Activated T-helper 1 cell treated with anti-CD3 and anti-CD28 coated beads, Interleukin-12 subunit alpha, Interleukin-12 subunit beta, Interleukin-2, Interleukin-4 antibody, amounts not matched to agents 30 ng/mL and 10 ng/mL and 1 ng/mL, durations not matched to agents 14 hours and 24 hours and 36 hours (primary cell): Measurements from ENCODE around the gene IFI30. TPM values are rescaled to one million over a fixed set of nuclear protein-coding genes. Genes with fewer than 3 reads are reported as not detected.
"Not testable (repeated sequence)": the region's sequence is repeated elsewhere in the genome, so short reads cannot be mapped to it uniquely, and the experiment has no call there.

Experiments used
- DNase-seq: peaks from one replicate; pipeline ENCODE4 v3.0.0; 2021; ENCODE audit warnings: low spot score
- H3K27ac Mint-ChIP-seq: one replicate; pipeline ENCODE4 v1.8.0; 2021; ENCODE audit warnings: mild to moderate bottlenecking, mixed read lengths
- H3K27me3 Mint-ChIP-seq: one replicate; pipeline ENCODE4 v1.8.0; 2022; ENCODE audit warnings: mild to moderate bottlenecking, moderate library complexity, mixed read lengths; ENCODE audit not compliant: insufficient read depth
- H3K36me3 Mint-ChIP-seq: one replicate; pipeline ENCODE4 v1.8.0; 2021; ENCODE audit warnings: low read depth, mixed read lengths
- H3K4me1 Mint-ChIP-seq: one replicate; pipeline ENCODE4 v1.8.0; 2021; ENCODE audit warnings: low read depth, mixed read lengths
- H3K4me3 Mint-ChIP-seq: one replicate; pipeline ENCODE4 v1.8.0; 2021; ENCODE audit warnings: mild to moderate bottlenecking, moderate library complexity, mixed read lengths
- H3K9me3 Mint-ChIP-seq: one replicate; pipeline ENCODE4 v1.8.0; 2021; ENCODE audit warnings: mixed read lengths
- intact Hi-C: fragments of 100-400 bp; cut with micrococcal nuclease; formaldehyde crosslinking; loops from one replicate; pipeline ENCODE4 v1.15.1; 2024
- total RNA-seq: library from RNA; stranded (reverse); gene quantifications from 2 replicates; pipeline ENCODE4 v1.2.3, GENCODE V29; 2022

Gene IFI30
- total RNA-seq, 1 donor from 2014 or later, result 49.9 TPM

DNA sequence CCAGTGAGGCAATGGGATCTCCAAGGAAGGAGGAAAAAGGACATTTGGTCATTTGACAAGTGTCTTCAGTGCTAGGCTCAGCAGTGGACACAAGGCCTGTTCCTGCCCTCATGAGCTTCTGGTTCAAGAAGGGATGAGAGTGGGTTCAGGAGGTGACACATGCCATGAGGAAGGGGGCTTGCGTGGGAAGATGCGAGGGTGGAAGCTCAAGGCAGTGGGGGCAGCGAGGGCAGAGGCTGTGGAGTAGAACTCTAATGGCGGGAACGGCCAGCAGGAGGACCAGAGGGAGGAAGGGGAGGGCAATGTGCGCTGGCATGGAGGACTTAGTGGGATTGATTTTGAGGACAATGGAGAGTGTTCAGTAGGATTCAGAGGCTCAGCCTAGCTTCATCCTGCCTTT, 17.3 kb upstream of the IFI30 start:
- peaks cover 4% of the 10 kb centered on the region for H3K36me3 Mint-ChIP-seq
- no peak overlapping the region for H3K27ac Mint-ChIP-seq
- no peak overlapping the region for H3K4me3 Mint-ChIP-seq
- peaks cover 26% of the 10 kb centered on the region for H3K4me1 Mint-ChIP-seq
- DNase-seq, result no peak
- peaks cover 3% of the 10 kb centered on the region for H3K27me3 Mint-ChIP-seq
- no peaks in the 10 kb centered on the region for H3K9me3 Mint-ChIP-seq
- intact Hi-C loops, result loop anchor here (10.0 kb wide), 1 partner anchor 211 kb away; no protein-coding TSS in a partner anchor

DNA sequence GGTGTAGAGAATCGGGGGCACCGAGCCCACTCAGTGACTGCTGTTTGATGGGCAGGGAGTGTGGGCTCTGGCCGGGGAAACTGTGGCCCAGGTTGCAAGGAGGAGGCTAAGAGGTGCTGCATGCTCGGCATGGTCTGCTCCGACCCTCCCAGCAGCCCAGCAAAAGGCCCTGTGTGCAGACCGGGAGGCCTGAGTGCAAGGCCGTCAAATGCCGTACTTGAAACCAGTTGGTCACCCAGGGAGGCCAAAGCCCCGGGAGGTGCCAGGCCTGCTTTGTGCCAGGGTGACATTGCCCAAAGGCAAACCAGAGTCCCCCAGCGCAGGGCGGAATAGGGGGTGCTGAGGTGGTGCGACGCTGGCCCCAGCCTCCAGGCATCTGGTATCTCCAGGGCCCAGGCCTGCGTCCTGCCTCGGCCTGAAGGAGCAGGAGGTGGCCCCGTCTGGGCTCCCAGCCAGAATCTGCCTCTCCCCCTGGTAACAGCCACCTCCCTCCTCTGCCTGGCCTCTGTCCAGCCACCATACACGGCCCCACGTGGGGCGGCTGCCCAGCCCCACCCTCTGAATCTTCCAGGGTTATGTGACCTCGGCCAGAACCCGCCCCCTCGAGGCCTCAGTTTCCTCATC, 16.7 kb upstream of the IFI30 start:
- Mint-ChIP-seq H3K4me1 (peaks cover 21% of the 10 kb centered on the region), H3K27ac (no peak overlapping the region), H3K4me3 (no peak overlapping the region), H3K9me3 (no peaks in the 10 kb centered on the region), H3K27me3 (peaks cover 3% of the 10 kb centered on the region), H3K36me3 (peaks cover 4% of the 10 kb centered on the region)
- intact Hi-C loops, result loop anchor here (10.0 kb wide), 1 partner anchor 212 kb away; no protein-coding TSS in a partner anchor
- no peak for DNase-seq

DNA sequence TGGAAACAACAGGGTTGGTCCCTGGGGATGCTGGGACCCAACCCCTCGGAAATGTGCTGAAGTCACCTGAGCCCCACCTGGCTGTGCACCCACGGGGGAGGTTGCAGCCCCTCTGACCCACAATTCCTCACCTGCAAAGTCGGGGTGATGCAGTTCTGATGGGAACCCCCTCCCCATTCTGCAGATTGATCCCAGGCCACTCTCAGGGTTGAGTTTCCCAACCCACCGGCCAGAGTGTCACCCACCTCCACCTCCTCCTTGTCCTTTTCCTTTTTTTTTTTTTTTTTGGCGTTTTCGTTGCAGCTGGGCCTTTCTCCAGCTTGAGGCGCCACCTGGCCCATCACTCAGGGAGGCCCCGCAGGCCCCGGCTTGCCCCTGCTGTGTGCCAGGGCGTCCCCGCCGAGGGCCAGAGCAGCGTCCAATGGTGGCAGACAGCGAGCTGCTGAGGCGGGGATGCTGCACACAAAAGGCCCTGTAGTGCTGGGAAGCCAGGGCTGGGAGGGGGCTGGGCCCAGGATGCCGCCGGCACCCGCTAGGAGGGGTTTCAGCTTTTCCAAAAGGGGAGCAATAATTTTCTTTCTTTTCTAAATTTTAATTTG, 16.0 kb upstream of the IFI30 start:
- intact Hi-C loops, result loop anchor here (10.0 kb wide), 1 partner anchor 213 kb away; no protein-coding TSS in a partner anchor
- peaks cover 3% of the 10 kb centered on the region for H3K27me3 Mint-ChIP-seq
- peaks cover 4% of the 10 kb centered on the region for H3K36me3 Mint-ChIP-seq
- peaks cover 15% of the 10 kb centered on the region for H3K4me1 Mint-ChIP-seq
- no peak overlapping the region for H3K4me3 Mint-ChIP-seq
- H3K9me3 Mint-ChIP-seq, result no peaks in the 10 kb centered on the region
- H3K27ac Mint-ChIP-seq, result no peak overlapping the region
- DNase-seq, result no peak

DNA sequence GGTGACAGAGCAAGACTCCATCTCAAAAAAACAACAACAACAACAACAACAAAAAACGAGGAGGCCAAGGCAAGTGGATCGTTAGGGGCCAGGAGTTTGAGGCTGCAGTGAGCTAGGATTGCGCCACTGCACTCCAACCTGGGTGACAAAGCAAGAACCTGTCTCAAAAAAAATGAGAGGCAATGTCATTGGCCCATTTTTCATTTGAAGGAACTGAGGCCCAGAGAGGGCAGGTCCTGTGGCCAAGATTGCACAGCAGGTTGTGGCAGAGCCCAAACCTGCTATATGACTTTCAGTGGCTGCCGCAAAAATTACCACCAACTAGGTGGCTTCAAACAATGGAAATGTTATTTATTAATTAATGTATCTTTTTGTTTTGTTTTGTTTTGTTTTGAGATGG, 15.1 kb upstream of the IFI30 start:
- H3K4me1 Mint-ChIP-seq, result peaks cover 13% of the 10 kb centered on the region
- H3K27me3 Mint-ChIP-seq, result peaks cover 3% of the 10 kb centered on the region
- intact Hi-C loops, result loop anchor here (10.0 kb wide), 1 partner anchor 214 kb away; no protein-coding TSS in a partner anchor
- peaks cover 8% of the 10 kb centered on the region for H3K36me3 Mint-ChIP-seq
- H3K4me3 Mint-ChIP-seq, result no peak overlapping the region
- DNase-seq, result no peak
- no peak overlapping the region for H3K27ac Mint-ChIP-seq
- H3K9me3 Mint-ChIP-seq, result no peaks in the 10 kb centered on the region

DNA sequence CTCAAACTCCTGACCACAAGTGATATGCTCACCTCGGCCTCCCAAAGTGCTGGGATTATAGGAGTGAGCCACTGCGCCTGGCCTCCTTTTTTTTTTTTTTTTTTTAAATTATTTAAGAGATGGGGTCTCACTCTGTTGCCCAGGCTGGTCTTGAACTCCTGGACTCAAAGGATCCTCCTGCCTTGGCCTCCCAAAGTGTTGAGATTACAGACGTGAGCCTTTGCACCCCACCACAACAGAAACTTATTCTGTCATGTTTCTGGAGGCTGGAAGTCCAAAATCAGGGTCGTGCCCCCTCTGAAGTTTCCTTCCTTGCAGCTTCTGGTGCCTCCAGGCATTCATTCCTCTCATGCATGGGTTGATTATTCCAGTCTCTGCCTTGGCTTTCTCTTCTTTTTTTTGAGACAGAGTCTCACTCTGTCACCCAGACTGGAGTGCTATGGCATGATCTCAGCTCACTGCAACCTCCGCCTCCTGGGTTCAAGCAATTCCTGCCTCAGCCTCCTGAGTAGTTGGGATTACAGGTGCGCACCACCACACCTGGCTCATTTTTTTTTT, 14.5 kb upstream of the IFI30 start:
- not testable (repeated sequence) for H3K4me1 Mint-ChIP-seq, H3K27me3 Mint-ChIP-seq, H3K4me3 Mint-ChIP-seq, H3K27ac Mint-ChIP-seq, DNase-seq, H3K36me3 Mint-ChIP-seq, H3K9me3 Mint-ChIP-seq
- intact Hi-C loops, result loop anchor here (10.0 kb wide), 1 partner anchor 214 kb away; no protein-coding TSS in a partner anchor

DNA sequence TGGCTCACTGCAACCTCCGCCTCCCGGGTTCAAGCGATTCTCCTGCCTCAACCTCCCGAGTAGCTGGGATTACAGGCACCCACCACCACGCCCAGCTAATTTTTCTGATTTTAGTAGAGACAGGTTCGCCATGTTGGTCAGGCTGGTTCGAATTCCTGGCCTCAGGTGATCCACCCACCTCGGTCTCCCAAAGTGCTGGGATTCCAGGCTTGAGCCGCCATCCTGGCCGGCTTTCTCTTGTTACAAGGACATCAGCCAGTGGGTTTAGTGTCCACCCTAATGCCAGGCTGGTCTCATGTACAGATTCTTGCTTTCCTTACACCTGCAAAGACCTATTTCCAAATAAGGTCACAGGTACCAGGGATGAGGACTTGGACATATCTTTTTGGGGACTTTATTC, 13.8 kb upstream of the IFI30 start:
- H3K27me3 Mint-ChIP-seq, result no peaks in the 10 kb centered on the region
- intact Hi-C loops, result loop anchor here (5.0 to 10.0 kb wide), 2 partner anchors 92 to 215 kb away; no protein-coding TSS in a partner anchor
- no peak overlapping the region for H3K27ac Mint-ChIP-seq
- H3K9me3 Mint-ChIP-seq, result no peaks in the 10 kb centered on the region
- peaks cover 8% of the 10 kb centered on the region for H3K36me3 Mint-ChIP-seq
- H3K4me1 Mint-ChIP-seq, result peaks cover 5% of the 10 kb centered on the region
- H3K4me3 Mint-ChIP-seq, result no peak overlapping the region
- no peak for DNase-seq

DNA sequence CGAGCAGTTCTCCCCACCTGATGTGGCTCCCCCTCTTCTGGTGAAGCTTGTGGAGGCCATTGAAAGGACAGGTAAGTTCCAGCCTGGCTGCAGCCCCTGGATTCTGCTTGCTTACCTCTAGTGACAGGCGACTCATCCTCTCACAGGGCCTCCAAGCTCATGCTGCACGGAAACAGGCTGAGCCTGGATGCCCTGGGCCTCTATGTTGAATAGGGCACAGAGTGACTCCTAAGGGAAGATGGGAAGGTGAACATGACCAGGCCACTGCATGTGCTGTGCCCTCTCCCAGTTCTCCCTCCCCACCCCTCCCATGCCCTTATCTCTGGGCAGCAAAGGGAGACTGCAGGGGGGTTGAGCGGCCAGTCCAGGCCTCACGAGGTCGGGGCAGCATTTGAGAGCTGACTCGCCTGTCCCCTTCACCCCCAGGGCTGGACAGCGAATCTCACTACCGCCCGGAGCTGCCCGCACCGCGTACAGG, 13.1 kb upstream of the IFI30 start:
- Mint-ChIP-seq H3K27me3 (no peaks in the 10 kb centered on the region), H3K27ac (peak overlapping the region; percentile 84), H3K9me3 (no peaks in the 10 kb centered on the region), H3K36me3 (peaks cover 8% of the 10 kb centered on the region), H3K4me1 (peaks cover 5% of the 10 kb centered on the region), H3K4me3 (peak overlapping the region; percentile 72)
- intact Hi-C loops, result loop anchor here (5.0 kb wide), 1 partner anchor 92 kb away; no protein-coding TSS in a partner anchor
- no peak for DNase-seq

DNA sequence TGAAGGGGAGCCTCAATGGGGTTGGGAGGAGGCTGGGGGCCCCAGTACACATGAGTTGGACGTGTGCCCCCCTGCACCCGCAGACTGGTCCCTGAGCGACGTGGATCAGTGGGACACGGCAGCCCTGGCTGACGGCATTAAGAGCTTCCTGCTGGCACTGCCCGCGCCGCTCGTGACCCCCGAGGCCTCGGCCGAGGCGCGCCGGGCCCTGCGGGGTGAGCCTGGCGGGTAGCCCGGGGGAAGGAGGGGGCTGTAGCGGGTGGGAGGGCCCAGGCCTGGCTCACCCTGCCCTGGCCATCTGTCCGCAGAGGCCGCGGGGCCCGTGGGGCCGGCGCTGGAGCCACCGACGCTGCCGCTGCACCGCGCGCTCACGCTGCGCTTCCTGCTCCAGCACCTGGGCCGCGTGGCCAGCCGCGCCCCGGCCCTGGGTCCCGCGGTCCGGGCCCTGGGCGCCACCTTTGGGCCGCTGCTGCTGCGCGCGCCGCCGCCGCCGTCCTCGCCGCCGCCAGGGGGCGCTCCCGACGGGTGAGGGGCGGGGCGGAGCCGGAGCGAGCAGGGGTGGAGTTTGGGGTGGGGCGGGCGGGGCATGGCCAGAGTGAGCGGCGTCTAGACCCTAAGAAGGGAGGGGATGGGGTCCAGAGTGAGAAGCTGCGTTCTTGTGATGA, 12.5 kb upstream of the IFI30 start:
- no peaks in the 10 kb centered on the region for H3K27me3 Mint-ChIP-seq
- H3K27ac Mint-ChIP-seq, result no peak overlapping the region
- H3K9me3 Mint-ChIP-seq, result no peaks in the 10 kb centered on the region
- intact Hi-C loops, result loop anchor here (1.0 to 5.0 kb wide), 6 partner anchors 8 to 475 kb away; partner anchors contain the start of genes IFI30, LSM4 and PIK3R2
- H3K4me3 Mint-ChIP-seq, result peak overlapping the region; percentile 72
- H3K36me3 Mint-ChIP-seq, result peaks cover 11% of the 10 kb centered on the region
- H3K4me1 Mint-ChIP-seq, result peaks cover 5% of the 10 kb centered on the region
- peak; percentile 80 for DNase-seq

DNA sequence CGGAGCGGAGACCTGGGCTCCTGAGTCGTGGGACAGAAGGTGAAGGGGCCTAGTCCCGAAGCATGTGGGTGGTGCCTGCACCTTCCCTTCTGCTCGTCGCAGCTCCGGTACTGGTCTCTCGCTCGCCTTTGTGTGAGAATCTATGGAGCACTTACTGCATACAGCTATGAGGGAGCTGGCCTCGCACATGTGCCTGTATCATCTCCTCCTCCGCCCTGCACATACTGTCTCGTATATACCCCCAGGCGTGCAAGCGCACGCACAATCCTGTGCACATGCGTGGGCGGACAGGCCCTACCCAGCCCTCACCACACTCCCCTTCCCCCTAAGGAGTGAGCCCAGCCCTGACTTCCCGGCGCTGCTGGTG, 12.0 kb upstream of the IFI30 start:
- no peak for DNase-seq
- Mint-ChIP-seq H3K4me3 (peak overlapping the region; percentile 42), H3K9me3 (no peaks in the 10 kb centered on the region), H3K27me3 (no peaks in the 10 kb centered on the region), H3K4me1 (peaks cover 5% of the 10 kb centered on the region), H3K36me3 (peaks cover 9% of the 10 kb centered on the region), H3K27ac (peak overlapping the region; percentile 23)
- intact Hi-C loops, result loop anchor here (1.0 to 5.0 kb wide), 6 partner anchors 8 to 475 kb away; partner anchors contain the start of genes IFI30, LSM4 and PIK3R2

DNA sequence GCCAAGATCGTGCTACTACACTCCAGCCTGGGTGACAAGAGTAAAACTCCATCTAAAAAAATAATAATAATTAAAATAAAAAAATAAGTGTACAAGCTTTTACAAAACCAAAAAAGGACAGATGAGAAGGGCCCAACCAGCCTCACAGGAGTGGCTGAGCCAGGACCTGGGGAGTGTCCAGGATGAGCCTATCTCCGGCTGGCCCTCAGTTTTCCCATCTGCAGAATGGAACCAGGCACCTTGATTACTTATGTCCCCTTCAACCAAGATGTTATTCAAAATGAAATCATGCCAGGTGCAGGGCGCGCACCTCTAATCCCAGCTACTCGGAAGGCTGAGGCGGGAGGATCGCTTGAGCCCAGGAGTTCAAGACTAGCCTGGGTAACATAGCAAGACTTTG, 9.5 kb upstream of the IFI30 start:
- no peak for DNase-seq
- Mint-ChIP-seq H3K4me3 (no peak overlapping the region), H3K27ac (no peak overlapping the region), H3K27me3 (no peaks in the 10 kb centered on the region), H3K9me3 (no peaks in the 10 kb centered on the region), H3K36me3 (peaks cover 14% of the 10 kb centered on the region), H3K4me1 (peaks cover 5% of the 10 kb centered on the region)
- intact Hi-C loops, result loop anchor here (5.0 kb wide), 1 partner anchor 88 kb away; no protein-coding TSS in a partner anchor

DNA sequence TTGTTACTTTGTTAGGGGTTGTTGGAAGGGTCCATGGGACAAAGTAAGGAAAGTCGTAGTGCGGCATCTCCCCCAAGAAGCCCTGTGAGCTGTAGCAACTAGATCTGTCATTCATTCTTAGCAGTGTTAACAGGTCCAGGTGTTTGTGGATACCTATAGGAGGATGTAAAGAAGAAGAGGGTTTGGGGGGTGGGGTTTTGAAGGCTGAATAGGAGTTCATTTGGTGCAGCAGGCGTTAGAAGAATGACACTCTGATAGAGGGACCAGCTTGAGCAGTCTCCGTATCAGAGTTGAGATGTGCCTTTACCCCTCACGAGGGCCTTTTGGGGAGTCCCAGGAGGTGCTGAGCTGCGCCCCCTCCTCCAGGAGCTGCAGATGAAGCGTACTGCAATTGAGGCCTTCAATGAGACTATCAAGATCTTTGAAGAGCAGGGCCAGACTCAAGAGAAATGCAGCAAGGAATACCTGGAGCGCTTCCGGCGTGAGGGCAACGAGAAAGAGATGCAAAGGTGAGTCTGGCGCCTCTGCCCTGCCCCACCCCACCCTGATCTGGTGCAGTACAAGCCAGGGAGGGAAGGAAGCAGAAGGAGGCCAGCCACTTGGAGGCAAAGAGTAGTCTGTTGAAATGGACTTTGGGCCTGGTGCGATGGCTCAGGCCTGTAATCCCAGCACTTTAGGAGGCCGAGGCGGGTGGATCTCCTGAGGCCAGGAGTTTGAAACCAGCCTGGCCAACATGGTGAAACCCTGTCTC, 7.6 kb upstream of the IFI30 start:
- no peaks in the 10 kb centered on the region for H3K9me3 Mint-ChIP-seq
- DNase-seq, result no peak
- no peaks in the 10 kb centered on the region for H3K4me1 Mint-ChIP-seq
- H3K4me3 Mint-ChIP-seq, result no peak overlapping the region
- intact Hi-C loops, result no loop called here
- H3K36me3 Mint-ChIP-seq, result peaks cover 12% of the 10 kb centered on the region
- H3K27me3 Mint-ChIP-seq, result no peaks in the 10 kb centered on the region
- no peak overlapping the region for H3K27ac Mint-ChIP-seq

DNA sequence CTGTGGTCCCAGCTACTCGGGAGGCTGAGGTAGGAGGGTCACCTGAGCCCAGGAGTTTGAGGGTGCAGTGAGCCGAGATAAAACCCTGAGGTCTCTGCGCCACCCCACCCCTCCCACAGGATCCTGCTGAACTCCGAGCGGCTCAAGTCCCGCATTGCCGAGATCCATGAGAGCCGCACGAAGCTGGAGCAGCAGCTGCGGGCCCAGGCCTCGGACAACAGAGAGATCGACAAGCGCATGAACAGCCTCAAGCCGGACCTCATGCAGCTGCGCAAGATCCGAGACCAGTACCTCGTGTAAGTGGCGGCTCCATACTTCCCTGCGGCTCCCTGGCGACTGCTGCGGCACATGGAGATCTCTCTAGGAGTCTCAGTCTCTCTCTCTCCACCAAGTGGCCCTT, 6.6 kb upstream of the IFI30 start:
- H3K27me3 Mint-ChIP-seq, result peaks cover 3% of the 10 kb centered on the region
- intact Hi-C loops, result no loop called here
- H3K27ac Mint-ChIP-seq, result no peak overlapping the region
- no peaks in the 10 kb centered on the region for H3K9me3 Mint-ChIP-seq
- H3K36me3 Mint-ChIP-seq, result peaks cover 12% of the 10 kb centered on the region
- no peak for DNase-seq
- no peak overlapping the region for H3K4me3 Mint-ChIP-seq
- H3K4me1 Mint-ChIP-seq, result no peaks in the 10 kb centered on the region
